Lower leg skin (tissue), 4 donors: ENCODE results near the gene TMUB2. TPM values are rescaled to one million over a fixed set of nuclear protein-coding genes. Genes with fewer than 3 reads are reported as not detected.

Source experiments
- DNase-seq, 2 donors: peaks; one replicate each; pipeline ENCODE4 v3.0.0-alpha.2; 2019; ENCODE audit warnings: low spot score in 2 of 2
- H3K4me3 ChIP-seq: fragments of 200-600 bp; sonication (generic); 2 replicates; pipeline ENCODE4 v1.5.1; 2017; ENCODE audit warnings: mild to moderate bottlenecking, low read depth; ENCODE audit not compliant: poor library complexity, severe bottlenecking
- CTCF ChIP-seq, 3 donors: fragments of 450-650 bp; IDR thresholded peaks; one replicate each; pipeline ENCODE4 v1.5.1; 2016; ENCODE audit warnings: antibody characterized with exemption in 3 of 3, mild to moderate bottlenecking in 3 of 3, moderate library complexity in 2 of 3
- POLR2A ChIP-seq, 2 donors: fragments of 450-650 bp; IDR thresholded peaks; one replicate each; pipeline ENCODE4 v1.6.1; 2016 to 2017; ENCODE audit warnings: antibody characterized with exemption in 2 of 2, mild to moderate bottlenecking in 1 of 2, moderate library complexity in 1 of 2
- WGBS, 2 donors: methylation state at CpG; one replicate each; pipeline ENCODE4 v1.1.5; 2018; 5-methylcytosine and 5-hydroxymethylcytosine counted together
- intact Hi-C: fragments of 100-400 bp; cut with DNase I; formaldehyde crosslinking; loops from one replicate; pipeline ENCODE4 v1.15.0; 2023; ENCODE audit warnings: low total_unique reads
- total RNA-seq, 4 donors: library from RNA; depleted of rRNA; stranded (reverse); fragments of >200 nt; gene quantifications; one replicate each; pipeline ENCODE4 v1.1.0, GENCODE V29; 2016

The TMUB2 gene
- total RNA-seq, 4 donors from 2014 or later, result 23.4 to 44.5 (median 34.8) TPM

GRCh38 chr17:44218344-44219107 is 31.8 kb downstream of the TMUB2 start:
- intact Hi-C loops, result loop anchor here (1.0 to 5.0 kb wide), 2 partner anchors 104 to 144 kb away; partner anchors contain the start of gene SLC25A39
- TF ChIP-seq CTCF (IDR thresholded peaks at IDR 0.05) (peak in 1 of 3 donors; percentile 13), POLR2A (IDR thresholded peaks at IDR 0.05) (peak in 1 of 2 donors; percentile 59)
- 1% methylated on average over 32 to 43 of the region's 89 CpGs for WGBS, 2 donors

GRCh38 chr17:44219108-44219615 is 32.4 kb downstream of the TMUB2 start:
- no peak for TF ChIP-seq POLR2A (IDR thresholded peaks at IDR 0.05)
- TF ChIP-seq CTCF (IDR thresholded peaks at IDR 0.05), result no peak
- intact Hi-C loops, result loop anchor here (1.0 to 5.0 kb wide), 2 partner anchors 103 to 143 kb away; partner anchors contain the start of gene SLC25A39
- 1% methylated on average over 10 of the region's 73 CpGs; no CpG with 5 or more reads in 1 of the 2 donors for WGBS, 2 donors
- H3K4me3 ChIP-seq, result peak overlapping the region; percentile 92
- peak in 1 of 2 donors; percentile 93 for DNase-seq

More at GRCh38 chr17:44218344-44219107, 31.8 kb downstream of the TMUB2 start:
- H3K4me3 ChIP-seq, result peak overlapping the region; percentile 92
- peak; percentile 77 to 97 for DNase-seq

GRCh38 chr17:44219616-44220212 is 32.9 kb downstream of the TMUB2 start, which contains the start of gene UBTF:
TSS of gene UBTF (minus strand) at chr17:44219675. CDS start at chr17:44218229, 1,446 bp downstream.
- DNase-seq, result peak in 1 of 2 donors; percentile 92
- intact Hi-C loops, result loop anchor here (1.0 to 5.0 kb wide), 2 partner anchors 103 to 143 kb away; partner anchors contain the start of gene SLC25A39
- TF ChIP-seq POLR2A (IDR thresholded peaks at IDR 0.05) (no peak), CTCF (IDR thresholded peaks at IDR 0.05) (no peak)
- H3K4me3 ChIP-seq, result peak within 1 kb of the TSS; percentile 92
- WGBS, 2 donors, result 0% methylated on average over 1 to 5 of the region's 76 CpGs

GRCh38 chr17:44220213-44221083 is 33.7 kb downstream of the TMUB2 start:
- no peak for TF ChIP-seq POLR2A (IDR thresholded peaks at IDR 0.05)
- no peak for TF ChIP-seq CTCF (IDR thresholded peaks at IDR 0.05)
- peak overlapping the region; percentile 92 for H3K4me3 ChIP-seq
- peak in 1 of 2 donors; percentile 90 for DNase-seq
- 1% methylated on average over 42 to 76 of the region's 108 CpGs for WGBS, 2 donors
- intact Hi-C loops, result no loop called here
